Measurements from ENCODE around the gene BSPRY. TPM values are rescaled to one million over a fixed set of nuclear protein-coding genes. Genes with fewer than 3 reads are reported as not detected.

The BSPRY gene
- total and polyA plus RNA-seq, 2 of the 13 experiments (the other 11 are each of a cell fraction or from before 2014, with no cell fraction given): 0.09 to 0.26 TPM

DNA sequence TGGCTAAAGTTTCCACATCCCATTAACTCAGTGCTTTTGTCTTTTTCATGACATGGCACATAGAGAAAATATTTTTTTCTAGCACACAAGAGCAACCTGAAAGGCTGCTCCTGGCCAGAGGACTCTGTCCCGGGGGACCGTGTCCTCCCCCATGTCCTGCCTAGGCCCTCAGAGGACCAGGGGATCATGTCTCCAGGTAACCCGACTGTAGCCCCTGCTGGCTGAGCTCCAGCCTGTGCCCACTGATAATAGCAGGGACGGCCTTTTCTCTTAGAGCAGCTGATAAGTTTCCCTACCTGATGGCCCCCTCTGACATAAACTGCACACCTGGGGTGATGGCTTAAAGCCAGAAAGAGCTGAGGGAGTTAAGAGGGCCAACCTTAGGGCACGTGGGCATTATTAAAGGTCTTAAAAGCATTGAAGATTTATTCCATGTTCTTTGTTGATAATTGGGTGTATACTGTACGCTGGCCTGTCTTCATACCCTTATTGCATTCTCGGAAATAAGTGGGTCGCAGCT lies 21.5 kb downstream of the BSPRY start:
- Histone ChIP-seq H3K4me1 (ENCODE audit: insufficient read depth, low read length) (peaks cover 85% of the 10 kb centered on the region), H2AFZ (ENCODE audit: low read length) (no peak overlapping the region), H3K27me3 (ENCODE audit: control insufficient read depth in 1 of 2, insufficient read depth in 2 of 2, low read length in 2 of 2) (no peaks in the 10 kb centered on the region), H3K4me2 (ENCODE audit: low read depth, low read length) (no peak overlapping the region), H3K9me3 (ENCODE audit: low read length) (no peaks in the 10 kb centered on the region), H4K20me1 (ENCODE audit: insufficient read depth, low read length) (peaks cover 16% of the 10 kb centered on the region), H3K9ac (ENCODE audit: insufficient read depth, low read depth, low read length) (no peak overlapping the region), H3K4me3 (replicated peaks in 1 of 3; ENCODE audit: insufficient read depth in 1 of 3, low read depth in 2 of 3, low read length in 3 of 3) (no peak overlapping the region), H3K36me3 (replicated peaks in 1 of 2; ENCODE audit: control insufficient read depth in 1 of 2, insufficient read depth in 2 of 2, low read length in 2 of 2) (peaks cover 4 to 10% of the 10 kb centered on the region in 2 experiments; a peak in 3 of 5 replicates), H3K27ac (ENCODE audit: extremely low read length, insufficient read depth, low read length) (no peak overlapping the region), H3K79me2 (ENCODE audit: insufficient read depth, low read length) (peaks cover 9% of the 10 kb centered on the region)
- intact Hi-C loops (cut with micrococcal nuclease; ENCODE audit: unreplicated experiment): no loop called here
- no peak for FAIRE-seq
- DNase-seq (ENCODE audit: low spot score): no peak
- ChIA-PET POLR2A (interaction anchor here (1.5 to 1.6 kb wide), 2 partner anchors 24 to 28 kb away, joined by 3 to 5 read pairs; no protein-coding TSS in a partner anchor), CTCF (ENCODE audit: low intra/inter-chr PET ratio, low total read pairs) (no interaction called here)
- in situ Hi-C loops (cut with HindIII; ENCODE audit: extremely low pct_ligation_motif_present, low pct_unique_long_range_greater_than_20kb): no loop called here
- ATAC-seq: peak; percentile 14; the same call in 2 of the 3 replicates
- TF ChIP-seq MLXIP (CRISPR knock-in tag; IDR thresholded peaks at IDR 0.05; ENCODE audit: borderline replicate concordance) (no peak), FOXA1 (IDR thresholded peaks at IDR 0.05) (no peak), FOXA1 (CRISPR knock-in tag; IDR thresholded peaks at IDR 0.05) (no peak), RORA (CRISPR knock-in tag; IDR thresholded peaks at IDR 0.05) (no peak), KDM6A (CRISPR knock-in tag; IDR thresholded peaks at IDR 0.05; ENCODE audit: low read depth) (no peak), ZNF547 (CRISPR knock-in tag; IDR thresholded peaks at IDR 0.05) (no peak), ZBTB7B (CRISPR knock-in tag; IDR thresholded peaks at IDR 0.05) (no peak), RNF2 (conservative IDR thresholded peaks at IDR 0.05; ENCODE audit: low read depth) (no peak), ZNF567 (CRISPR knock-in tag; IDR thresholded peaks at IDR 0.05; ENCODE audit: borderline replicate concordance) (no peak), PRMT3 (CRISPR knock-in tag; IDR thresholded peaks at IDR 0.05; ENCODE audit: borderline replicate concordance, low read depth) (no peak), RFX1 (IDR thresholded peaks at IDR 0.05) (no peak)
- TF ChIP-seq, protein P1, sequence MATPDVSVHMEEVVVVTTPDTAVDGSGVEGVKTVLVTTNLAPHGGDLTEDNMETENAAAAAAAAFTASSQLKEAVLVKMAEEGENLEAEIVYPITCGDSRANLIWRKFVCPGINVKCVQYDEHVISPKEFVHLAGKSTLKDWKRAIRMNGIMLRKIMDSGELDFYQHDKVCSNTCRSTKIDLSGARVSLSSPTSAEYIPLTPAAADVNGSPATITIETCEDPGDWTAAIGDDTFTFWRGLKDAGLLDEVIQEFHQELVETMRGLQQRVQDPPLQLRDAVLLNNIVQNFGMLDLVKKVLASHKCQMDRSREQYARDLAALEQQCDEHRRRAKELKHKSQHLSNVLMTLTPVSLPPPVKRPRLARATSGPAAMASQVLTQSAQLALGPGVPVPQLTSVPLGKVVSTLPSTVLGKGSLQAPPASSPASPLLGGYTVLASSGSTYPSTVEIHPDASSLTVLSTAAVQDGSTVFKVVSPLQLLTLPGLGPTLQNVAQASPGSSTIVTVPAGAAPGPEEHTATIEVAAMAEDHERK (CRISPR knock-in tag; IDR thresholded peaks at IDR 0.05; ENCODE audit: low read depth): no peak
- TF ChIP-seq, protein P2, sequence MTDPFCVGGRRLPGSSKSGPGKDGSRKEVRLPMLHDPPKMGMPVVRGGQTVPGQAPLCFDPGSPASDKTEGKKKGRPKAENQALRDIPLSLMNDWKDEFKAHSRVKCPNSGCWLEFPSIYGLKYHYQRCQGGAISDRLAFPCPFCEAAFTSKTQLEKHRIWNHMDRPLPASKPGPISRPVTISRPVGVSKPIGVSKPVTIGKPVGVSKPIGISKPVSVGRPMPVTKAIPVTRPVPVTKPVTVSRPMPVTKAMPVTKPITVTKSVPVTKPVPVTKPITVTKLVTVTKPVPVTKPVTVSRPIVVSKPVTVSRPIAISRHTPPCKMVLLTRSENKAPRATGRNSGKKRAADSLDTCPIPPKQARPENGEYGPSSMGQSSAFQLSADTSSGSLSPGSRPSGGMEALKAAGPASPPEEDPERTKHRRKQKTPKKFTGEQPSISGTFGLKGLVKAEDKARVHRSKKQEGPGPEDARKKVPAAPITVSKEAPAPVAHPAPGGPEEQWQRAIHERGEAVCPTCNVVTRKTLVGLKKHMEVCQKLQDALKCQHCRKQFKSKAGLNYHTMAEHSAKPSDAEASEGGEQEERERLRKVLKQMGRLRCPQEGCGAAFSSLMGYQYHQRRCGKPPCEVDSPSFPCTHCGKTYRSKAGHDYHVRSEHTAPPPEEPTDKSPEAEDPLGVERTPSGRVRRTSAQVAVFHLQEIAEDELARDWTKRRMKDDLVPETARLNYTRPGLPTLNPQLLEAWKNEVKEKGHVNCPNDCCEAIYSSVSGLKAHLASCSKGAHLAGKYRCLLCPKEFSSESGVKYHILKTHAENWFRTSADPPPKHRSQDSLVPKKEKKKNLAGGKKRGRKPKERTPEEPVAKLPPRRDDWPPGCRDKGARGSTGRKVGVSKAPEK (CRISPR knock-in tag; IDR thresholded peaks at IDR 0.05; ENCODE audit: borderline replicate concordance): no peak
- no TSS peak for BruUV-seq (replicated peaks)
- WGBS (ENCODE audit: low lambda C conversion rate): 65% methylated on average over 8 of the region's 8 CpGs
